Activated CD8-positive, alpha-beta T cell treated with anti-CD3 and anti-CD28 coated beads for 36 hours (primary cell): Measurements from ENCODE around the gene ATP2A1. TPM values are rescaled to one million over a fixed set of nuclear protein-coding genes. Genes with fewer than 3 reads are reported as not detected.

Experiments
- ATAC-seq: fragments of 200-7000 bp; cut with Tn5 transposase; one replicate; pipeline ENCODE4 v1.10.0; 2021; ENCODE audit warnings: mild to moderate bottlenecking, moderate library complexity
- CTCF ChIA-PET: fragments of 350-600 bp; sonication (Branson Sonifier 250); formaldehyde crosslinking; loops from one replicate; lab custom pipeline; 2021; ENCODE audit warnings: antibody characterized with exemption; lab: Charles Lee
- POLR2A ChIA-PET: fragments of 350-600 bp; sonication (Branson Sonifier 250); formaldehyde crosslinking; loops from one replicate; lab custom pipeline; 2021; ENCODE audit warnings: antibody characterized with exemption; lab: Charles Lee
- DNase-seq: peaks from one replicate; pipeline ENCODE4 v3.0.0-alpha.2; 2020
- H3K27ac Mint-ChIP-seq: one replicate; pipeline ENCODE4 v1.8.0; 2021; ENCODE audit warnings: mild to moderate bottlenecking, mixed read lengths
- H3K27me3 Mint-ChIP-seq: one replicate; pipeline ENCODE4 v1.8.0; 2021; ENCODE audit warnings: mixed read lengths
- H3K36me3 Mint-ChIP-seq: one replicate; pipeline ENCODE4 v1.8.0; 2021; ENCODE audit warnings: low read depth, mixed read lengths
- H3K4me1 Mint-ChIP-seq: one replicate; pipeline ENCODE4 v1.8.0; 2021; ENCODE audit warnings: low read depth, mixed read lengths
- H3K4me3 Mint-ChIP-seq: one replicate; pipeline ENCODE4 v1.8.0; 2021; ENCODE audit warnings: mild to moderate bottlenecking, moderate library complexity, mixed read lengths
- H3K9me3 Mint-ChIP-seq: one replicate; pipeline ENCODE4 v1.8.0; 2021; ENCODE audit warnings: mixed read lengths
- intact Hi-C: fragments of 100-400 bp; cut with micrococcal nuclease; formaldehyde crosslinking; loops from one replicate; pipeline ENCODE4 v1.10.0; 2022
- total RNA-seq, 2 experiments: library from RNA; stranded (reverse); gene quantifications; one replicate each; pipeline ENCODE4 v1.2.3, GENCODE V29; 2021
- TF ChIP-seq, protein P1 (sequence below): fragments of 200-600 bp; IDR thresholded peaks from one replicate; pipeline ENCODE4 v1.8.0; 2022; ENCODE audit warnings: antibody characterized with exemption, mild to moderate bottlenecking

Gene ATP2A1
- total RNA-seq, 2 experiments from 2014 or later: 2.1 to 2.5 TPM

DNA sequence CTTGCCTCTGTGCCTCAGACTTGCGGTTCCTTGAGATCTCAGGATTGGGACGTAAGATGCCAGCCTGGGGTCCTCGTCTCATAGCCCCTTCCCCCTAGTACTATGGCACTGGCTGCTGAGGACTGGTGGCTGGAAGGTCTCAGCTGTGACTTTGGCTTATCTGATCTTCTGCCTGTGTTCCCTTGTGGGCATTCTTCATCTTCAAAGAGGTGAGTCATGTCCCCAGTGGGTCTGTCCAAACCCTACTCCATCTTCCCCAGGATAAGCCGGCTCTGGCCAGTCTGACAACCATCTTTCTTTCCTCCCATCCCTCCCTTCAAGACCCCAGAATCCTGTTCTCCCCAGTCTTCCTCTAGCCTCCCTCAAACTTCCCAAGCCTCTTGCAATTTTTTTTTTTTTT lies 57.1 kb downstream of the ATP2A1 start:
- ATAC-seq (no peak), DNase-seq (no peak)
- H3K27me3 Mint-ChIP-seq: no peaks in the 10 kb centered on the region
- peak overlapping the region; percentile 72 for H3K4me3 Mint-ChIP-seq
- intact Hi-C loops: loop anchor here (5.0 kb wide), 1 partner anchor 63 kb away; no protein-coding TSS in a partner anchor
- H3K9me3 Mint-ChIP-seq: no peaks in the 10 kb centered on the region
- no peak overlapping the region for H3K27ac Mint-ChIP-seq
- no peaks in the 10 kb centered on the region for H3K36me3 Mint-ChIP-seq
- POLR2A ChIA-PET: interaction anchor here (1.1 to 1.4 kb wide), 2 partner anchors 21 to 89 kb away, joined by 3 read pairs; partner anchors contain the start of gene TUFM
- peaks cover 24% of the 10 kb centered on the region for H3K4me1 Mint-ChIP-seq
- TF ChIP-seq, protein P1, sequence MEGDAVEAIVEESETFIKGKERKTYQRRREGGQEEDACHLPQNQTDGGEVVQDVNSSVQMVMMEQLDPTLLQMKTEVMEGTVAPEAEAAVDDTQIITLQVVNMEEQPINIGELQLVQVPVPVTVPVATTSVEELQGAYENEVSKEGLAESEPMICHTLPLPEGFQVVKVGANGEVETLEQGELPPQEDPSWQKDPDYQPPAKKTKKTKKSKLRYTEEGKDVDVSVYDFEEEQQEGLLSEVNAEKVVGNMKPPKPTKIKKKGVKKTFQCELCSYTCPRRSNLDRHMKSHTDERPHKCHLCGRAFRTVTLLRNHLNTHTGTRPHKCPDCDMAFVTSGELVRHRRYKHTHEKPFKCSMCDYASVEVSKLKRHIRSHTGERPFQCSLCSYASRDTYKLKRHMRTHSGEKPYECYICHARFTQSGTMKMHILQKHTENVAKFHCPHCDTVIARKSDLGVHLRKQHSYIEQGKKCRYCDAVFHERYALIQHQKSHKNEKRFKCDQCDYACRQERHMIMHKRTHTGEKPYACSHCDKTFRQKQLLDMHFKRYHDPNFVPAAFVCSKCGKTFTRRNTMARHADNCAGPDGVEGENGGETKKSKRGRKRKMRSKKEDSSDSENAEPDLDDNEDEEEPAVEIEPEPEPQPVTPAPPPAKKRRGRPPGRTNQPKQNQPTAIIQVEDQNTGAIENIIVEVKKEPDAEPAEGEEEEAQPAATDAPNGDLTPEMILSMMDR: no peak
- CTCF ChIA-PET: interaction anchor here (3.2 kb wide), 1 partner anchor 10 kb away, joined by 27 read pairs; no protein-coding TSS in a partner anchor

DNA sequence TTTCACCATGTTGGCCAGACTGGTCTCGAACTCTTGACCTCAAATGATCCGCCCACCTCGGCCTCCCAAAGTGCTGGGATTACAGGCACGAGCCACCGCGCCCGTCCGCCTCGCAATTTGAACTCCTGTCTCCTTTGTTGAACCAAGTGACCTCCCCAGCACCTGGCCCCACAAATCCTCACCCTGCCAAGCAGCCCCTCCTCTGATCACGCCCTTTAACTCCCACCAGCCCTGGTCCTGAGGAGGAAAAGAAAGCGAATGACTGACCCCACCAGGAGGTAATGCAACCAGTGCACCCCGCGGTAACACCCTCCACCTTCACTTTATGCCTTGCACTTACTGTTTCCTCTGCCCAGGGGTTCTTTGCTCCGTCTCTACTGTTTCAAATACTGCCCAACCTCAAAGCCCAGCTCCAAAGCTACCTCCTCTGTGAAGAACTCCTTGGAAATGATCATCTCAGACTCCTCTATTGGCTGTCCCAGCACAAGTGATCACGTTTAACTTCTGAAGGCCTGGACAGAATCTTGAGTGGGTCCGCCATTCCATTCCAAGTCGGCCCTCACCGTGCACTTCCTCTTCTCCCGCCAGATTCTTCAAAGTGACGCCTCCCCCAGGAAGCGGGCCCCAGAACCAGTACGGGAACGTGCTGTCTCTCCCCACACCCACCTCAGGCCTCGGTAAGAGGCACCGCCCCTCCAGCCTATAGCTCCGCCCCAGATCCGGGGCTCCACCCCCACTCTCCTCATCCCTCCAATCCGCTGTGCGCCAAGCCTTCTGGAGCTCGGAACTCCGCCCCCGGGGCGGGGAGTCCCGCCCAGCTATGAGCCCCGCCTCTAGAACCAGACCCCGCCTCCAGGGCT lies 57.9 kb downstream of the ATP2A1 start:
- peak; percentile 93 for DNase-seq
- Mint-ChIP-seq H3K27me3 (no peaks in the 10 kb centered on the region), H3K27ac (peak overlapping the region; percentile 51), H3K9me3 (no peaks in the 10 kb centered on the region), H3K4me3 (peak overlapping the region; percentile 72), H3K4me1 (peaks cover 16% of the 10 kb centered on the region), H3K36me3 (no peaks in the 10 kb centered on the region)
- intact Hi-C loops: loop anchor here (5.0 kb wide), 1 partner anchor 64 kb away; no protein-coding TSS in a partner anchor
- POLR2A ChIA-PET: interaction anchor here (1.0 to 1.4 kb wide), 5 partner anchors 11 to 100 kb away, joined by 3 to 6 read pairs (median 3); partner anchors contain the start of genes RABEP2 and TUFM
- CTCF ChIA-PET: interaction anchor here (0.7 to 3.2 kb wide), 4 partner anchors 9 to 14 kb away, joined by 3 to 27 read pairs (median 3); partner anchors contain the start of gene NFATC2IP
- TF ChIP-seq, protein P1: no peak
- peak; percentile 100 for ATAC-seq

- POLR2A ChIA-PET: interaction anchor here (1.0 to 1.4 kb wide), 5 partner anchors 12 to 101 kb away, joined by 3 to 6 read pairs (median 4); partner anchors contain the start of genes RABEP2 and TUFM
- intact Hi-C loops: loop anchor here (5.0 kb wide), 1 partner anchor 64 kb away; no protein-coding TSS in a partner anchor
- DNase-seq: no peak
- TF ChIP-seq, protein P1: no peak
- no peaks in the 10 kb centered on the region for H3K36me3 Mint-ChIP-seq
- peak overlapping the region; percentile 51 for H3K27ac Mint-ChIP-seq
- no peaks in the 10 kb centered on the region for H3K9me3 Mint-ChIP-seq
- CTCF ChIA-PET: interaction anchor here (0.7 to 3.2 kb wide), 4 partner anchors 8 to 14 kb away, joined by 3 to 27 read pairs (median 3); partner anchors contain the start of gene NFATC2IP
- H3K4me1 Mint-ChIP-seq: peaks cover 13% of the 10 kb centered on the region
- no peak for ATAC-seq
- H3K4me3 Mint-ChIP-seq: peak overlapping the region; percentile 72
- H3K27me3 Mint-ChIP-seq: no peaks in the 10 kb centered on the region
Observed at GRCh38 chr16:28936784-28937155, 58.5 kb downstream of the ATP2A1 start.

DNA sequence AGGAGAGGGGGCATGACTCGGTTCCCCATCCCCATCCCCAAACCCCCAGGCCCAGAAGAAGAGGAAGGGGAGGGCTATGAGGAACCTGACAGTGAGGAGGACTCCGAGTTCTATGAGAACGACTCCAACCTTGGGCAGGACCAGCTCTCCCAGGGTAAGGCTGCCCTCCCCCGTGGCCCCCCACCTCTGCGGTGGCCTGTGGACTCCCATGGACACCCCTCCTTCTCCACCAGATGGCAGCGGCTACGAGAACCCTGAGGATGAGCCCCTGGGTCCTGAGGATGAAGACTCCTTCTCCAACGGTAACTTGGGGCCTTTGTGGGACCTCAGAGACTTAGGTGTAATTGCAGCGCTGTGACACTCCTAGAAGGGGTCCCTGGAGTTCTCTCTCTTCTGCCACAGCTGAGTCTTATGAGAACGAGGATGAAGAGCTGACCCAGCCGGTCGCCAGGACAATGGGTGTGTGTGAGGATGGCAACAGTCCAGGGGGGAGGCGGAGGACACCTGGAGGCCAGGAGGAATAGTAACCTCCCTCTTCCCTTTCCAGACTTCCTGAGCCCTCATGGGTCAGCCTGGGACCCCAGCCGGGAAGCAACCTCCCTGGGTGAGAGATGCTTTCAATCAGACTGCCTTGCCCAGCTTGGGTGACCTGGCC lies 59.1 kb downstream of the ATP2A1 start:
- Mint-ChIP-seq H3K27me3 (no peaks in the 10 kb centered on the region), H3K36me3 (no peaks in the 10 kb centered on the region), H3K4me3 (no peak overlapping the region), H3K27ac (no peak overlapping the region), H3K9me3 (no peaks in the 10 kb centered on the region), H3K4me1 (peaks cover 13% of the 10 kb centered on the region)
- DNase-seq (peak; percentile 19), ATAC-seq (no peak)
- intact Hi-C loops: loop anchor here (5.0 kb wide), 1 partner anchor 65 kb away; no protein-coding TSS in a partner anchor
- TF ChIP-seq, protein P1: no peak
- ChIA-PET CTCF (interaction anchor here (1.2 to 3.2 kb wide), 2 partner anchors 8 to 13 kb away, joined by 3 to 27 read pairs; partner anchors contain the start of gene NFATC2IP), POLR2A (interaction anchor here (0.6 to 1.1 kb wide), 4 partner anchors 12 to 421 kb away, joined by 3 to 4 read pairs (median 4); partner anchors contain the start of gene RABEP2)
